H9 (cell line): ENCODE measurements around the gene ASTN1. TPM values are rescaled to one million over a fixed set of nuclear protein-coding genes. Genes with fewer than 3 reads are reported as not detected.

Experiments used
- DNase-seq: peaks from one replicate; pipeline ENCODE4 v3.0.0-alpha.2; 2017
- H2AFZ ChIP-seq: one replicate; pipeline ENCODE4 v1.6.1; 2013; ENCODE audit warnings: mild to moderate bottlenecking, low read length, control low read depth, moderate library complexity
- H2AK5ac ChIP-seq: 2 replicates; pipeline ENCODE4 v1.6.1; 2013; ENCODE audit warnings: low read length, control low read depth, mixed read lengths; ENCODE audit not compliant: insufficient read length
- H2BK120ac ChIP-seq: one replicate; pipeline ENCODE4 v1.6.1; 2013; ENCODE audit warnings: low read depth, mild to moderate bottlenecking, low read length, control low read depth, inconsistent platforms; ENCODE audit not compliant: poor library complexity, severe bottlenecking
- H2BK12ac ChIP-seq: 2 replicates; pipeline ENCODE4 v1.6.1; 2013; ENCODE audit warnings: low read length, control low read depth, mixed read lengths, low read depth; ENCODE audit not compliant: insufficient read length
- H2BK15ac ChIP-seq: 2 replicates; pipeline ENCODE4 v1.6.1; 2013; ENCODE audit warnings: low read depth, low read length, control low read depth
- H2BK20ac ChIP-seq: one replicate; pipeline ENCODE4 v1.6.1; 2013; ENCODE audit warnings: low read depth, mild to moderate bottlenecking, low read length, control low read depth, inconsistent platforms; ENCODE audit not compliant: poor library complexity, severe bottlenecking
- H2BK5ac ChIP-seq: 2 replicates; pipeline ENCODE4 v1.6.1; 2013; ENCODE audit warnings: low read length, control low read depth, mixed read lengths; ENCODE audit not compliant: insufficient read length
- H3K14ac ChIP-seq: 2 replicates; pipeline ENCODE4 v1.6.1; 2013; ENCODE audit warnings: low read length, control low read depth; ENCODE audit not compliant: insufficient read depth
- H3K18ac ChIP-seq: 2 replicates; pipeline ENCODE4 v1.6.1; 2013; ENCODE audit warnings: low read depth, mild to moderate bottlenecking, mixed read lengths, low read length, control low read depth; ENCODE audit not compliant: insufficient read length
- H3K23ac ChIP-seq: 2 replicates; pipeline ENCODE4 v1.6.1; 2013; ENCODE audit warnings: low read length, control low read depth, mixed read lengths, low read depth; ENCODE audit not compliant: insufficient read length
- H3K23me2 ChIP-seq: 2 replicates; pipeline ENCODE4 v1.6.1; 2013; ENCODE audit warnings: low read depth, mild to moderate bottlenecking, mixed read lengths, low read length, control low read depth; ENCODE audit not compliant: insufficient read length, poor library complexity, severe bottlenecking
- H3K27ac ChIP-seq: 2 replicates; pipeline ENCODE4 v1.5.1; 2013; ENCODE audit warnings: low read length, control low read depth, mixed read lengths, low read depth; ENCODE audit not compliant: insufficient read length
- H3K27me3 ChIP-seq: 2 replicates; pipeline ENCODE4 v1.6.1; 2013; ENCODE audit warnings: low read length, control low read depth, inconsistent platforms; ENCODE audit not compliant: insufficient read depth
- H3K4ac ChIP-seq: 2 replicates; pipeline ENCODE4 v1.6.1; 2013; ENCODE audit warnings: low read depth, mild to moderate bottlenecking, control low read depth, inconsistent platforms, low read length, moderate library complexity
- H3K4me1 ChIP-seq: 2 replicates; pipeline ENCODE4 v1.6.1; 2013; ENCODE audit warnings: low read length, control low read depth, inconsistent platforms; ENCODE audit not compliant: insufficient read depth
- H3K4me2 ChIP-seq: 2 replicates; pipeline ENCODE4 v1.6.1; 2013; ENCODE audit warnings: low read length, control low read depth, mixed read lengths; ENCODE audit not compliant: insufficient read length, insufficient read depth
- H3K56ac ChIP-seq: 2 replicates; pipeline ENCODE4 v1.6.1; 2013; ENCODE audit warnings: low read depth, mild to moderate bottlenecking, mixed read lengths, low read length, control low read depth; ENCODE audit not compliant: insufficient read length
- H3K79me1 ChIP-seq: 2 replicates; pipeline ENCODE4 v1.6.1; 2013; ENCODE audit warnings: low read depth, mild to moderate bottlenecking, moderate library complexity, low read length, control low read depth, inconsistent platforms; ENCODE audit not compliant: insufficient read depth, poor library complexity, severe bottlenecking
- H3K79me2 ChIP-seq: 2 replicates; pipeline ENCODE4 v1.6.1; 2013; ENCODE audit warnings: low read length, control low read depth, inconsistent platforms; ENCODE audit not compliant: insufficient read depth
- H3K9ac ChIP-seq: 2 replicates; pipeline ENCODE4 v1.6.1; 2013; ENCODE audit warnings: low read length, control low read depth, mixed read lengths; ENCODE audit not compliant: insufficient read length; ENCODE audit errors: extremely low read depth
- H3K9me3 ChIP-seq: one replicate; pipeline ENCODE4 v1.6.1; 2013; ENCODE audit warnings: low read depth, low read length, inconsistent platforms; ENCODE audit not compliant: control insufficient read depth
- H3T11ph ChIP-seq: one replicate; pipeline ENCODE4 v1.6.1; 2013; ENCODE audit warnings: mild to moderate bottlenecking, low read length, control low read depth, inconsistent platforms
- H4K20me1 ChIP-seq: one replicate; pipeline ENCODE4 v1.6.1; 2013; ENCODE audit not compliant: control insufficient read depth, insufficient read length, insufficient read depth
- H4K5ac ChIP-seq: 2 replicates; pipeline ENCODE4 v1.6.1; 2013; ENCODE audit warnings: low read depth, mild to moderate bottlenecking, mixed read lengths, low read length, control low read depth; ENCODE audit not compliant: insufficient read length
- H4K8ac ChIP-seq: replicated peaks from 2 replicates; pipeline ENCODE4 v1.6.1; 2013; ENCODE audit warnings: low read length, control low read depth, mixed read lengths, low read depth; ENCODE audit not compliant: insufficient read length
- H4K91ac ChIP-seq: 2 replicates; pipeline ENCODE4 v1.6.1; 2013; ENCODE audit warnings: low read depth, mild to moderate bottlenecking, moderate library complexity, mixed read lengths, low read length, control low read depth; ENCODE audit not compliant: insufficient read length
- H3K27ac Mint-ChIP-seq, 3 experiments: 2 replicates in 2 of 3; 3 replicates in 1 of 3; pipeline ENCODE4 v1.8.0; 2020 to 2021; ENCODE audit warnings: mixed read lengths in 3 of 3, mild to moderate bottlenecking in 1 of 3, moderate library complexity in 1 of 3
- H3K27me3 Mint-ChIP-seq: 2 replicates; pipeline ENCODE4 v1.8.0; 2021; ENCODE audit warnings: low read depth, mild to moderate bottlenecking, moderate library complexity, mixed read lengths
- H3K36me3 Mint-ChIP-seq, 3 experiments: 2 replicates in 2 of 3; 3 replicates in 1 of 3; pipeline ENCODE4 v1.8.0; 2020 to 2021; ENCODE audit warnings: low read depth in 3 of 3, mixed read lengths in 3 of 3; ENCODE audit not compliant: insufficient read depth in 1 of 3
- H3K4me1 Mint-ChIP-seq, 2 experiments: 2 replicates each; pipeline ENCODE4 v1.8.0; 2020; ENCODE audit warnings: mixed read lengths in 2 of 2
- H3K4me3 Mint-ChIP-seq, 2 experiments: 2 replicates in 1 of 2; 3 replicates in 1 of 2; pipeline ENCODE4 v1.8.0; 2020 to 2021; ENCODE audit warnings: mild to moderate bottlenecking in 2 of 2, mixed read lengths in 2 of 2, moderate library complexity in 1 of 2
- H3K9me3 Mint-ChIP-seq, 2 experiments: 2 replicates in 1 of 2; 3 replicates in 1 of 2; pipeline ENCODE4 v1.8.0; 2020; ENCODE audit warnings: mild to moderate bottlenecking in 2 of 2, mixed read lengths in 2 of 2, moderate library complexity in 1 of 2
- CTCF ChIP-seq: fragments of 200-600 bp; sonication (generic); conservative IDR thresholded peaks from 3 replicates; pipeline ENCODE4 v1.8.0; 2021; ENCODE audit warnings: antibody characterized with exemption, mild to moderate bottlenecking
- WGBS: extraction: QIAGEN DNeasy Blood & Tissue Kit; methylation state at CpG from one replicate; pipeline ENCODE4 v1.1.7; 2013; ENCODE audit warnings: missing lambda C conversion rate, low lambda C conversion rate, mixed read lengths; ENCODE audit not compliant: insufficient read length; ENCODE audit errors: extremely low coverage; 5-methylcytosine and 5-hydroxymethylcytosine counted together
- total RNA-seq: library from RNA; stranded (reverse); gene quantifications from 2 replicates; pipeline ENCODE4 v1.2.1, GENCODE V29; 2021

Gene ASTN1
- total RNA-seq, 1 experiment from 2014 or later, result 0.98 TPM

DNA sequence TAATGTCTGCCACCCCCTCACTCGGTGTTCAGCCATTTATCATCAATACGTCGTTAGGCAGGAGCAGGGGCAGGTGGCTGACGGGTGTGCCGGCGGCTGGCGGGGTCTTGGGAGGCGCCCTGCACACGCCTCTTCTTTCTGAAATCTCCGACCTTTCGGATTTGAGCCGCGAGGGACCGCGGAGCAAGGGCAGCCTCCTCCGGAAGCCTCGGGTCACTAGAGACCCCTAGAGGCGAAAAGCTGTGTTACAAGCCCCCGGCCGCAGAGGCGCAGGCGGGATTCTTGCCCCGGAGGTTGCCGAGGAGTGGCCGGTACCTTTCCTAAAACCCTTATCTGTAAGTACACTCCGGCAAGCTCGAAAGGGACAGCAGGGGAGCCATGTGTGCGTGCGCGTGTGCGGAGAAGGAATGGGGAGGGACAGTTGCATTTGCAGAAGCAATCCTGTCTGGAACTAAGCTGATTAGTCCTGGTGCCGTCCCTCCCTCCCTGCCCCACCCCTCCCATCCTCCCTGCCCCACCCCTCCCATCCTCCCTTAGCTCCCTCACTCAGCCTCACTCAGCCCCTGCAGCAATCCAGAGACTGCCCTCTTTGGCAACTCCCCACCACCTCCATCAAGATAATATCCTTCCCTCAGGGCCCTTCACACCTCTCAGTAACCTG lies 17.2 kb upstream of the ASTN1 start:
- no peak overlapping the region for H3K9ac ChIP-seq
- no peak overlapping the region for H3K56ac ChIP-seq
- Mint-ChIP-seq H3K4me1 (peaks cover 10 to 15% of the 10 kb centered on the region in 2 experiments), H3K36me3 (no peaks in the 10 kb centered on the region), H3K9me3 (peaks cover 0 to 2% of the 10 kb centered on the region in 2 experiments; a peak in 1 of 5 replicates), H3K27ac (no peak overlapping the region), H3K4me3 (peak overlapping the region; percentile 63 to 81), H3K27me3 (peaks cover 76% of the 10 kb centered on the region)
- H2BK20ac ChIP-seq, result no peak overlapping the region
- H3K9me3 ChIP-seq, result no peaks in the 10 kb centered on the region
- no peaks in the 10 kb centered on the region for H3K4me1 ChIP-seq
- no peak overlapping the region for H2BK15ac ChIP-seq
- H3K23ac ChIP-seq, result no peak overlapping the region
- peak overlapping the region; percentile 52 for H2AFZ ChIP-seq
- TF ChIP-seq CTCF, result peak; percentile 92
- H3K14ac ChIP-seq, result no peak overlapping the region
- no peak overlapping the region for H3T11ph ChIP-seq
- DNase-seq, result peak; percentile 92
- H2BK12ac ChIP-seq, result no peak overlapping the region
- no peak overlapping the region for H3K18ac ChIP-seq
- H2BK120ac ChIP-seq, result no peak overlapping the region
- no peak overlapping the region for H4K8ac ChIP-seq
- peak overlapping the region; percentile 79 for H3K4me2 ChIP-seq
- WGBS, result no CpG with 5 or more reads among the region's 32 CpGs
- H3K4ac ChIP-seq, result no peak overlapping the region
- H3K27ac ChIP-seq, result no peak overlapping the region
- peaks cover 2% of the 10 kb centered on the region; the same call in 1 of the 2 replicates for H3K27me3 ChIP-seq
- no peak overlapping the region for H2BK5ac ChIP-seq
- H2AK5ac ChIP-seq, result no peak overlapping the region
- peaks cover 6% of the 10 kb centered on the region for H3K23me2 ChIP-seq
- no peaks in the 10 kb centered on the region for H3K79me1 ChIP-seq
- no peaks in the 10 kb centered on the region for H3K79me2 ChIP-seq
- H4K5ac ChIP-seq, result no peak overlapping the region
- no peak overlapping the region for H4K91ac ChIP-seq
- H4K20me1 ChIP-seq, result no peaks in the 10 kb centered on the region
